ENCODE results near the gene PEX10.

Gene PEX10

GRCh38 chr1:2402420-2402819 lies 9.9 kb downstream of the PEX10 start:
- DNase-seq = no peak

DNA sequence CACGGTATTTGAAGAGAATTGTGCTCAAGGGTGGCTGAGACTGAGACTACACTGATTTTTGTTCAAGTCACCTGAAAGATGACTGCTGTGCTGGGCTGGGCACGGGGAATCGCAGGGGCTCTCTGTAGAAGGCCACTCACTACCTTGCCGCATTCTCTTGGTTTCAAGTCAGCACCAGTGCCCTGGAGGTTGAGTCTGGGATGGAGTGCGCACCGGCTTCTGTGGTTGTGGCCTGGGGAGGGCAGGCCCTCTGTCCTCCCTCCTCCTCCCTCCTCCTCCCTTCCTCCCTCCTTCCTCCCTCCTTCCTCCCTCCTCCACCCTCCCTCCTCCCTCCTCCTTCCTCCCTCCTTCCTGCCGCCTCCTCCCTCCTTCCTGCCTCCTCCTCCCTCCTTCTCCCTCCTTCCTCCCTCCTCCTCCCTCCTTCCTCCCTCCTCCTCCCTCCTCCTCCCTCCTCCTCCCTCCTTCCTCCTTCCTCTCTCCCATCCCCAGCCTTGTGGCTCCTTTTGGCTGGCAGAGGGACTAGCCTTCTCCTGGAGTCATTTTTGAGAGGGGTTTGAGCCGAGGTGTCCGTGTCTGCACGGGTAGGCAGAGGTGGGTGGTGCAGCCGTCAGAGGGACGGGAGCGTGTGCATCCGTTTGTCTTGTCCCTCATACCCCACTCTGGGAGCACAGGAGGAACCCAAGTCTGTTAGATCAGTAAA lies 11.3 kb downstream of the PEX10 start:
- DNase-seq = no peak

DNA sequence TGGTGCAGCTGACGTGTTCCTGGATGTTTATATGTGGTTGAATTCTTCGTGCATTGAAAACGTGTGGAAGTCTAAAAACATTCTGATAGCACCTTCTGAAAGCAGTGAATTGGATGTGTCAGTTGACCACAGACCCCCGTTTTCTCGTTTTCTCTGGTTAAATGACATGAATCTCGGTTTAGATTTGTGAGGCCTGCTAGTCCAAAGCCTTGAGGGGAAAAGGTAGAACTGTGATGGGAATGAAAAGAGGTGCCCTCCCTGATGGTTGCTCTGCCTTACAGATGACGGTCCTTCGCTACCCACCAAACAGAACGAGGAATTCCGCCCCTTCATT lies 11.8 kb downstream of the PEX10 start:
- DNase-seq = no peak

- DNase-seq = no peak
These were observed 12.3 kb downstream of the PEX10 start for GRCh38 chr1:2399890-2400575.

DNA sequence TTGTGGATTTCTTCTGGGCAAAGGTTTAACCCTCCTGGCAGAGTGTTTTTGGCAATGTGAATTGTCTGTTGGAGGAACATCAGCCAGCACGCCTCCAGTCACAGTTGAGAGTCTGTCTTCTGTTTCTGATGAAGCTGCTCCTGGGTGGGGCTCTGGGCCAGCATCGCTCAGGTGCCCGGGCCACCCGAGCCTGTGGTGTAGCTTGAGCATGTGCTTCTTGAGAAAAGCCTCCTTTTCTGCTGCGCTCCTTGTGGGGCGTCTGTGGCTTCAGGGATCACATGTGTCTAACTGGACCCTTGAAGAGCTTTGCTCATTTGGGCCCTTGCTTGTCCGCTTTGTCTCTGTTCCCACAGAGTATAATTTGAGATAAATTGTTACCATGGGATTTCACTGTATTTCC lies 13.5 kb downstream of the PEX10 start:
- no peak for DNase-seq

DNA sequence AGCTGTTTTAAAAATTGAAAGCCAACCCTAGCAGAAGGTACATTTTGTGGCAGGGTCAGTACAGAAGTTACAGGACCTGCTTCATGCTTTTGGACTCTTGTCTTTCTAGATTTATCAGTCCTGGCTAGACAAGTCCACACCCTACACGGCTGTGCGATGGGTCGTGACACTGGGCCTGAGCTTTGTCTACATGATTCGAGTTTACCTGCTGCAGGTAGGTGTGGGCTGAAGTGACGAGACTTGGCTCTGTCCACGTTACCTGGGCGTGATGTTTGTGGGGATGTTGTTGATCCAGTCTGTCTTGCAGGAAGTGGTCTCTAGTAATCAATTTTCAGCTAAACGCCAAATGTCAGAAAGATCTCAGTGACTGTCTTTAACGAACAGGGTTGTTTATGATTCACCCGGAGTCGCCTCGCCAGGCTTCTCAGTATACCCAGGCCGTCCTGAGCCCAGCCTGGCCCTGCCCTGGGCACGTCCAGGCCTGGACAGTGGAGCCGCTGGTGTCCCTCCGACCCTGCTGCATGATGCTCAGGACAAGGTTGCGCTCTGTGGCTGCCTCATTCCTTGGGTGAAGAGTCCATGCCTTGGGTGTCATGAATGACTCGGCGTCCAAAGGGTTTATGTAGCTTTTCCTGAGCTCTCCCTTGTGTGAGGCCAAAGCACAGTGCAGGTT lies 15.2 kb downstream of the PEX10 start:
- DNase-seq = no peak

GRCh38 chr1:2396476-2396875 lies 15.9 kb downstream of the PEX10 start:
- DNase-seq = no peak

- no peak for DNase-seq
These were observed 16.3 kb downstream of the PEX10 start for GRCh38 chr1:2396059-2396458.

DNA sequence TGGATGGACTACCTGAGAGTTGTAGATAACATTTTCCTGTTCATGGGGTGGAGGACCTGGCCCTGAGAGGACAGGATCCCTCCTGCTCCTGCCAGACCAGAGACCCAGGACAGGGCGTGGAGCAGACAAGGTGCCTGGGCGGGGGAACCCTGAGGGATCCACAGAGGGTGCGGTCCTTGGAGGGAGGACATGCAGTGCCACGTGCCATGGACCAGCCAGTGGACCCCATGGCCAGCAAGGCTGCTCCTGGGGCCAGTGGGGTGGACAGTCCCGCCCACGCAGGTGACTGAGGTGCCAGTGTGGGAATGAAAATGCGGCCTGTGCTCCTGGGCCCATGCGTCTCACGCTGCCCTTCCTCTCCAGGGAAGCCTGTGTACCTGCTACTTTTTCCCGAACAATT lies 17.1 kb downstream of the PEX10 start:
- no peak for DNase-seq

- no peak for DNase-seq
These were observed 17.6 kb downstream of the PEX10 start for GRCh38 chr1:2394761-2395160.

- DNase-seq = no peak
These were observed 18.1 kb downstream of the PEX10 start for GRCh38 chr1:2394220-2394619.

DNA sequence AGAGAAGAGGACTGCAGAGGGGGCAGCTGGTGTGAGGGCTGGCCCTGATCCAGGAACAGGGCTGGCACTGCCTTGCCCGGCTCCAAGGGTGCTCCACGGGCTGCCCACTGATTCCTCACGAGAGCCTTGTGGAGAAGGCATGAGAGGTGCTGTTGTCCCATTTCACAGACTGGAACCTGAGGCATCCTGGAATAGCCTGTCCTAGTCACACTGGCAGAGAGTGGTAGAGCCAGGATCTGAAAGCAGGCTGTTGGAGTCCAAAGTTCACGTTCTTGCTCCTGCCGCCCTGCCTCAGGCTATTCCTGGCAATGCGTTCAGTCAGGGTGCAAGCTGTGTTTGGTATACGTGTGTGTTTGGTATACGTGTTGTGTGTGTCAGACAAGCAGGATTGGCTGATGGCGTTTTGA lies 18.9 kb downstream of the PEX10 start:
- DNase-seq = no peak

GRCh38 chr1:2392686-2393085 lies 19.7 kb downstream of the PEX10 start:
- DNase-seq = no peak

GRCh38 chr1:2391931-2392509 lies 20.3 kb downstream of the PEX10 start:
- peak; percentile 25 for DNase-seq

DNA sequence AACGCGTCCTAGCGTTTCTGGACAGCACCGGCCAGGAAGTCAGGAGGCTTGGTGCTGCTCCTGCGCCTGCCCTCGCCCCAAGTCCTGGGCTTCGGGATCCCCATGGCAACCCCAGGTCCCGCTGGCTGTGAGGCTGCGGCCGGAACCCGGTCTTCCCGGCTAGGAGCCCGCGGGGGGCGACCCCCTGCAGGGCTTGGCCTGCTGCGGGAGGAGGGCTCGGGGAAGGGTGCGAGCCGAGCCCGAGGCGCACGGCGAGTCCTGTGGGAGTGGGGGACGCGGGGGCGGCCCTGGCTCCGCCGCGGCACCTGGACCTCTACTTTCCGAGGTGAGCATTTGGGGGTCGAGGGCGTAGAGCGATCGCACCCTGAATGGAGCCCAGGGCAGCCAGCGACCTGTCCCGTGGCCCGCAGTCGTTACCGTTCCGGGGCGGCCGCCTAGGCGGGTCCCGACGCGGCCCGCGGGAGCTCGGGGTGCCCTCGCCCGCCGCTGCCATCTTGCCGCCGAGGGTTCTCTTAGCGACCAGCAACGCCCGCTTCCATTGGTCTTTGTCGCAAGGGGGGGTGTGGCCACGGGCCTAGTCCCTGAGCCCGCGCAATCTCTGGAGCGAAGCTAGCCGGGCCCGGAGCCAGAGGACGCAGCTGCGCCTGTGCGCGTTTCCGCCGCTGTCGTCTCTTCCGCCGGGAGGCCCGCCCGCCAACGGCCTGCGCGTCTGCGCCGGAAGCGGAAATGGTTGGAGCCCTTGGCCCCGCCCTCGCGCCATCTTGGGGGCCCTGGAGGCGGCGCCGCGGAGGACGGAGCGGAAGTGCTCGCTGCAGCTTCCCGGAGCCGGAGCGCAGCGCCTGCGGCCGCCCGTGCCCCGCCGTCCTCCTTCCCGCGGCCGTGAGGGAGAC lies 21.1 kb downstream of the PEX10 start, which contains the start of the genes MORN1 and RER1:
Gene MORN1 (minus strand): TSS at position 514 of the 890 bp plus-strand sequence. CDS start 21 bp downstream, at position 493.
Gene RER1 (plus strand): TSS at position 801 of the 890 bp plus-strand sequence. CDS start 3,950 bp downstream, outside the sequence.
- peak; percentile 99 for DNase-seq

GRCh38 chr1:2389644-2390043 lies 22.7 kb downstream of the PEX10 start:
- DNase-seq = no peak

GRCh38 chr1:2388004-2388913 lies 24.1 kb downstream of the PEX10 start:
- DNase-seq = no peak

GRCh38 chr1:2386636-2387611 lies 25.4 kb downstream of the PEX10 start:
- DNase-seq = no peak

DNA sequence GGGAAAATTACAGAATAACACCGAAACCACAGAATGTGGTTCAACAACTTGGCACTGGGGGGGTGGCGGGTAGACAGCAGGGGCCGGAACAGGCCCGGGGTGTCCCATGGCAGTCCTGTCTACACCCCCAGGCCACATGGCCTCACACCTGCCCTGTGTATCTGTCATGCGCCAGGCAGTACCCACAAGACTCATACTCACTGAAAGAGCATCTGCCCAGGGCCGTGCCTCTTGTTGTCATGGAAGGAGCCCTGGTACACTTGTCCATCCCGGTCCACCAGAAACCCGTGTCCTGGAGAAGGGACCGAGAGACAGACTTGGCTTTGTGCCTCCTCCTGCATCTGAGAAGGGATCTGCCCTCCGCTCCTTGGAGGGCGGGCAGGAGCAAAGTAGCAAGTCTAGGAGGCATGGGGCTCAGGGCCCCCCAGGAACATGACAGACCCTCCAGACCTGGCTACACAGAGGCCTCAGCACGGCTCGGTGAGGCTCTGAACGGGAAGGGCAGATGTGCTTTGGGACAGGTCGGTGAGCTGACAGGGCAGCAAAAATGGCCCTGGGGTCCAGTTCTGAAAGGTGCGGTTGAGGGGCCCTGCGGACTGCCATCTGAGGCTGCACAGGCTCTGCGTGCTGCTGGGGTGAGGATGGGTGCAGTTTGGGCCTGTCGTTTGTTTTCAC lies 26.6 kb downstream of the PEX10 start:
- no peak for DNase-seq

Measured in OCI-M1 (cell line).